Right ventricle myocardium inferior (tissue), 1 donor: Measurements from ENCODE around the gene ZNF750. TPM values are rescaled to one million over a fixed set of nuclear protein-coding genes. Genes with fewer than 3 reads are reported as not detected.
A peak's percentile ranks its signal among the peaks of the same experiment; 100 is the strongest.

ENCODE experiments used
- ATAC-seq: fragments of 200-7000 bp; cut with Tn5 transposase; one replicate; pipeline ENCODE4 v1.9.1; 2020; ENCODE audit warnings: mild to moderate bottlenecking, moderate library complexity
- DNase-seq: peaks from one replicate; pipeline ENCODE4 v3.0.0; 2021; ENCODE audit errors: missing footprints
- intact Hi-C: fragments of 100-400 bp; cut with DNase I; formaldehyde crosslinking; loops from one replicate; pipeline ENCODE4 v1.11.0; 2022
- total RNA-seq: library from RNA; stranded (reverse); fragmentation: NEBNext Ultra II Directional; extraction: Animal tissue kit (Norgen Biotek cat#: 25700); gene quantifications from one replicate; pipeline ENCODE4 v1.2.1, GENCODE V29; 2021
- donor health status: DM: no; HTN: yes; CAD: no; lungs with severe emphysema.

ZNF750 gene
- total RNA-seq, 1 donor from 2014 or later, result not detected

GRCh38 chr17:82805823-82806222, 34.0 kb downstream of the ZNF750 start:
- ATAC-seq (no peak), DNase-seq (peak; percentile 55)
- intact Hi-C loops, result loop anchor here (2.0 kb wide), 1 partner anchor 25 kb away; no protein-coding TSS in a partner anchor

GRCh38 chr17:82805254-82805653, 34.6 kb downstream of the ZNF750 start:
- no peak for ATAC-seq
- intact Hi-C loops, result no loop called here
- no peak for DNase-seq

- ATAC-seq, result peak; percentile 95
- peak; percentile 91 for DNase-seq
- intact Hi-C loops, result no loop called here
Measured at GRCh38 chr17:82804442-82805191, 35.2 kb downstream of the ZNF750 start.

GRCh38 chr17:82803606-82804005, 36.2 kb downstream of the ZNF750 start:
- DNase-seq (peak; percentile 20), ATAC-seq (no peak)
- intact Hi-C loops, result no loop called here

- DNase-seq, result peak; percentile 14
- intact Hi-C loops, result no loop called here
- ATAC-seq, result no peak
Measured at GRCh38 chr17:82803185-82803584, 36.6 kb downstream of the ZNF750 start.

GRCh38 chr17:82802075-82802780, 37.6 kb downstream of the ZNF750 start:
- ATAC-seq (no peak), DNase-seq (peak; percentile 43)
- intact Hi-C loops, result no loop called here

- intact Hi-C loops, result no loop called here
- ATAC-seq (no peak), DNase-seq (peak; percentile 17)
Measured at GRCh38 chr17:82801377-82801970, 38.3 kb downstream of the ZNF750 start.

- ATAC-seq, result no peak
- intact Hi-C loops, result no loop called here
- peak; percentile 3 for DNase-seq
Measured at GRCh38 chr17:82800885-82801284, 38.9 kb downstream of the ZNF750 start.

- intact Hi-C loops, result loop anchor here (5.0 kb wide), 1 partner anchor 33 kb away; no protein-coding TSS in a partner anchor
- DNase-seq, result peak; percentile 62
- ATAC-seq, result no peak
Measured at GRCh38 chr17:82799591-82799990, 40.2 kb downstream of the ZNF750 start.

- DNase-seq, result no peak
- intact Hi-C loops, result loop anchor here (5.0 kb wide), 1 partner anchor 34 kb away; no protein-coding TSS in a partner anchor
- ATAC-seq, result no peak
Measured at GRCh38 chr17:82798752-82799151, 41.1 kb downstream of the ZNF750 start.

GRCh38 chr17:82797061-82797460, 42.8 kb downstream of the ZNF750 start:
- DNase-seq (peak; percentile 56), ATAC-seq (no peak)
- intact Hi-C loops, result loop anchor here (5.0 kb wide), 1 partner anchor 35 kb away; no protein-coding TSS in a partner anchor

- intact Hi-C loops, result loop anchor here (5.0 kb wide), 1 partner anchor 37 kb away; no protein-coding TSS in a partner anchor
Measured at GRCh38 chr17:82795615-82796014, 44.2 kb downstream of the ZNF750 start.

GRCh38 chr17:82794781-82795482, 44.9 kb downstream of the ZNF750 start:
- DNase-seq (peak; percentile 67), ATAC-seq (peak; percentile 64)
- intact Hi-C loops, result loop anchor here (5.0 kb wide), 1 partner anchor 37 kb away; no protein-coding TSS in a partner anchor

More at GRCh38 chr17:82795615-82796014, 44.2 kb downstream of the ZNF750 start:
- ATAC-seq (no peak), DNase-seq (peak; percentile 50)

- ATAC-seq (peak; percentile 9), DNase-seq (peak; percentile 43)
- intact Hi-C loops, result no loop called here
Measured at GRCh38 chr17:82793974-82794630, 45.7 kb downstream of the ZNF750 start.

- ATAC-seq, result no peak
- no peak for DNase-seq
- intact Hi-C loops, result no loop called here
Measured at GRCh38 chr17:82791532-82791931, 48.3 kb downstream of the ZNF750 start.

- DNase-seq (no peak), ATAC-seq (no peak)
- intact Hi-C loops, result no loop called here
Measured at GRCh38 chr17:82790391-82790790, 49.4 kb downstream of the ZNF750 start.

GRCh38 chr17:82789806-82790205, 50.0 kb downstream of the ZNF750 start:
- DNase-seq, result no peak
- intact Hi-C loops, result no loop called here
- no peak for ATAC-seq

- ATAC-seq (no peak), DNase-seq (no peak)
- intact Hi-C loops, result no loop called here
Measured at GRCh38 chr17:82789051-82789592, 50.7 kb downstream of the ZNF750 start.
